A549 (cell line): ENCODE data around the gene LPCAT1. TPM values are rescaled to one million over a fixed set of nuclear protein-coding genes. Genes with fewer than 3 reads are reported as not detected.

Experiments used
- ATAC-seq, 2 experiments: fragments of 200-7000 bp in 1 of 2; fragments of >200 bp in 1 of 2; cut with Nextera tagmentation in 1 of 2; cut with Tn5 transposase in 1 of 2; 3 replicates each; pipeline versions ENCODE4 v1.8.0 to v1.9.1; 2018 to 2020; ENCODE audit warnings: mild to moderate bottlenecking in 1 of 2, moderate library complexity in 1 of 2
- CTCF ChIA-PET: fragments of 300-600 bp; sonication (Branson Sonifier 250); formaldehyde crosslinking; extraction: SDS; loops from one replicate; lab custom pipeline; 2021; ENCODE audit warnings: antibody characterized with exemption, inconsistent platforms; lab: Yijun Ruan, JAX
- POLR2A ChIA-PET: fragments of 350-600 bp; formaldehyde crosslinking; extraction: SDS; loops from one replicate; lab custom pipeline; 2021; ENCODE audit warnings: antibody characterized with exemption, inconsistent platforms; lab: Yijun Ruan, JAX
- DNase-seq, 2 experiments: peaks; one replicate each; pipeline versions ENCODE4 v3.0.0 to v3.0.0-alpha.2; 2011 to 2016; ENCODE audit warnings: low read depth in 1 of 2, low spot score in 1 of 2
- FAIRE-seq: peaks from 2 replicates; lab custom pipeline; 2011; peaks lifted over from hg19 to GRCh38; lab: Jason Lieb, UNC
- H3K27ac ChIP-seq, 2 experiments: fragments of >200 bp; sonication (Bioruptor Twin); formaldehyde crosslinking; 3 replicates each; pipeline ENCODE4 v1.5.1; 2016 to 2017
- H3K4me1 ChIP-seq: fragments of >200 bp; sonication (Bioruptor Twin); formaldehyde crosslinking; 3 replicates; pipeline ENCODE4 v1.6.1; 2016
- H3K4me2 ChIP-seq: fragments of >200 bp; sonication (Bioruptor Twin); formaldehyde crosslinking; 3 replicates; pipeline ENCODE4 v1.6.1; 2016
- H3K4me3 ChIP-seq: fragments of >200 bp; sonication (Bioruptor Twin); formaldehyde crosslinking; 3 replicates; pipeline ENCODE4 v1.5.1; 2016
- H3K9me3 ChIP-seq: fragments of >200 bp; sonication (Bioruptor Twin); formaldehyde crosslinking; 3 replicates; pipeline ENCODE4 v1.6.1; 2016
- BHLHE40 ChIP-seq: IDR thresholded peaks from 2 replicates; pipeline ENCODE4 v1.6.1; 2012; ENCODE audit warnings: low read depth, low read length, inconsistent platforms
- CEBPB ChIP-seq, 2 experiments: fragments of >200 bp in 1 of 2; sonication (Bioruptor Twin) in 1 of 2; formaldehyde crosslinking in 1 of 2; IDR thresholded peaks; 2 replicates each; pipeline ENCODE4 v1.6.1; 2012 to 2016
- CHD4 ChIP-seq: fragments of 200-600 bp; sonication (generic); IDR thresholded peaks from 2 replicates; pipeline ENCODE4 v1.6.1; 2016; ENCODE audit warnings: antibody characterized with exemption, mild to moderate bottlenecking, borderline replicate concordance
- EHF ChIP-seq: fragments of 250-450 bp; sonication (Bioruptor Pico); IDR thresholded peaks from 2 replicates; pipeline ENCODE4 v1.5.0; 2020; ENCODE audit warnings: mild to moderate bottlenecking
- JUNB ChIP-seq: fragments of >200 bp; sonication (Bioruptor Twin); formaldehyde crosslinking; IDR thresholded peaks from 2 replicates; pipeline ENCODE4 v1.6.1; 2016
- KDM1A ChIP-seq: fragments of 200-600 bp; sonication (generic); IDR thresholded peaks from 2 replicates; pipeline ENCODE4 v1.6.1; 2016; ENCODE audit warnings: low read depth, mild to moderate bottlenecking
- KDM5A ChIP-seq: fragments of 200-600 bp; sonication (generic); IDR thresholded peaks from 2 replicates; pipeline ENCODE4 v1.6.1; 2016; ENCODE audit warnings: antibody characterized with exemption, mild to moderate bottlenecking
- MAFK ChIP-seq: fragments of 450-650 bp; IDR thresholded peaks from 2 replicates; pipeline ENCODE4 v1.6.1; 2014; ENCODE audit not compliant: partially characterized antibody
- MAZ ChIP-seq: fragments of 150-350 bp; IDR thresholded peaks from 2 replicates; pipeline ENCODE4 v1.6.1; 2014; ENCODE audit warnings: antibody characterized with exemption, low read depth, low read length, borderline replicate concordance
- NPAS2 ChIP-seq: fragments of 250-450 bp; sonication (Bioruptor Pico); IDR thresholded peaks from 2 replicates; pipeline ENCODE4 v1.8.0; 2022; ENCODE audit warnings: mild to moderate bottlenecking, moderate library complexity, borderline replicate concordance
- RFX5 ChIP-seq: fragments of 450-650 bp; IDR thresholded peaks from 2 replicates; pipeline ENCODE4 v1.7.1; 2014; ENCODE audit warnings: antibody characterized with exemption, mild to moderate bottlenecking, moderate library complexity
- SMC3 ChIP-seq: fragments of >200 bp; sonication (Bioruptor Twin); formaldehyde crosslinking; IDR thresholded peaks from 3 replicates; pipeline ENCODE4 v1.6.1; 2018; ENCODE audit warnings: inconsistent platforms
- SREBF2 ChIP-seq: fragments of 450-650 bp; IDR thresholded peaks from 2 replicates; pipeline ENCODE4 v1.6.1; 2014; ENCODE audit warnings: mild to moderate bottlenecking, moderate library complexity
- TFCP2L1 ChIP-seq: fragments of 250-450 bp; sonication (Bioruptor Pico); IDR thresholded peaks from 2 replicates; pipeline ENCODE4 v1.5.0; 2021; ENCODE audit warnings: mild to moderate bottlenecking
- ZFP36 ChIP-seq: fragments of 450-650 bp; IDR thresholded peaks from 2 replicates; pipeline ENCODE4 v1.6.1; 2014; ENCODE audit warnings: borderline replicate concordance; ENCODE audit not compliant: partially characterized antibody
- ZNF302 ChIP-seq: fragments of 250-450 bp; sonication (Bioruptor Pico); IDR thresholded peaks from 2 replicates; pipeline ENCODE4 v1.9.0; 2021; ENCODE audit warnings: inconsistent platforms, mild to moderate bottlenecking, moderate library complexity
- WGBS: methylation state at CpG from one replicate; pipeline ENCODE4 v1.1.6; 2017; ENCODE audit errors: missing lambda C conversion rate; 5-methylcytosine and 5-hydroxymethylcytosine counted together
- polyA plus RNA-seq, 4 experiments: library from polyadenylated mRNA; depleted of rRNA in 3 of 4; stranded (reverse); fragments of >200 nt; fragmentation: RNase III in 1 of 4; extraction: RNeasy Plus Mini Kit Qiagen cat#74134 plus additional on column Dnase treatment in 1 of 4; gene quantifications; 2 replicates in 3 of 4; 3 replicates in 1 of 4; pipeline ENCODE4 v1.2.3, GENCODE V29; 2011 to 2017
- TF ChIP-seq, protein P1 (sequence below): IDR thresholded peaks from 2 replicates; pipeline ENCODE4 v1.6.1; 2012
- TF ChIP-seq, protein P2 (sequence below): fragments of 450-650 bp; IDR thresholded peaks from 2 replicates; pipeline ENCODE4 v1.6.1; 2014; ENCODE audit warnings: antibody characterized with exemption
- TF ChIP-seq, protein P3 (sequence below): IDR thresholded peaks from 2 replicates; pipeline ENCODE4 v1.6.1; 2012; ENCODE audit warnings: low read depth, borderline replicate concordance
- TF ChIP-seq, protein P4 (sequence below): fragments of >200 bp; sonication (Bioruptor Twin); formaldehyde crosslinking; IDR thresholded peaks from 3 replicates; pipeline ENCODE4 v1.5.1; 2016
- TF ChIP-seq, protein P5 (sequence below): fragments of 250-450 bp; sonication (Bioruptor Pico); IDR thresholded peaks from 2 replicates; pipeline ENCODE4 v1.5.0; 2021; ENCODE audit warnings: mild to moderate bottlenecking, moderate library complexity, borderline replicate concordance

LPCAT1 gene
- polyA plus RNA-seq, 2 of the 4 experiments (the other 2 are of a cell fraction): 22.9 to 74.9 TPM

DNA sequence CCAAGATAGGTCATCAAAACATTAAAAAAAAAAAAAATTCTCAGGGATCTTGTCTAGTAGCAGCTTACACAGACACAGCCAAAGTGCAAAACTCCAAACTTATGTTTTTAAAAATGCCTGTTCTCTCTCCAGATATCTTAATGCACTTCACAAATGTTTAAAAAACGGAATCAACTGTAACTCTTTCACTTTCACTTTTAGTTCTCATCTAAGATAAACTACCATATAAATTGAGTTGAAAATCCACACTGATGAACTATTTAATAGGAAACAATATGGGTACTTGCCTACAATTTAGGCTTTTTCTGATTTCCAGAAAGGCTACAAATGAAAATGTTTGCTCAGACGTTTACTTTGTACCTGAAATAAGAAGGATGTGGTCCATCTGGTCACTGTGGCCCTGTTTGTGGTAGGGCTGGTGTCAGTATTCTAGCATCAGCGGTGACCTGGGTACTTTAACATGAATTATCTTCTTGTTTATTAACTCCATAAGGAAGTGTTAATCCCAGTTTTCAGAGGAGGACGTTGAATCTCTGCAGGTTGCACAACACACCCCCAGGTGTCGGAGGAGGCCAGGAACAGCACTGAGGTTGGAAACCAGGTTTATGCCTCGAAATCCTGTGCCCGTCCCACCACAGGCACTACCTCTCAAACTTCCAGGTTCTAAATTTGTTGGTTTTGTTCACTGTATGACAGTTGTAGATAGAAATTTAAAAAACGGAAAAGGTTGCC lies 13.3 kb upstream of the LPCAT1 start:
- CTCF ChIA-PET: interaction anchor here (1.1 to 1.3 kb wide), 3 partner anchors 10 to 130 kb away, joined by 3 to 6 read pairs (median 3); no protein-coding TSS in a partner anchor
- H3K27ac ChIP-seq: peak overlapping the region; percentile 16 to 48; a peak in 5 of 6 replicates
- peaks cover 8% of the 10 kb centered on the region; the same call in 1 of the 3 replicates for H3K4me1 ChIP-seq
- ATAC-seq (no peak), FAIRE-seq (no peak)
- peak overlapping the region; percentile 9; the same call in 1 of the 3 replicates for H3K4me3 ChIP-seq
- 65% methylated on average over 8 of the region's 8 CpGs for WGBS
- POLR2A ChIA-PET: interaction anchor here (1.9 kb wide), 1 partner anchor 13 kb away, joined by 4 read pairs; the partner anchor contains the start of gene LPCAT1
- TF ChIP-seq KDM1A: no peak
- TF ChIP-seq EHF: no peak
- TF ChIP-seq KDM5A: no peak
- TF ChIP-seq MAFK: no peak
- TF ChIP-seq ZFP36: no peak
- TF ChIP-seq SREBF2: no peak
- TF ChIP-seq, protein P1, sequence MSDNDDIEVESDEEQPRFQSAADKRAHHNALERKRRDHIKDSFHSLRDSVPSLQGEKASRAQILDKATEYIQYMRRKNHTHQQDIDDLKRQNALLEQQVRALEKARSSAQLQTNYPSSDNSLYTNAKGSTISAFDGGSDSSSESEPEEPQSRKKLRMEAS: no peak
- no peak for TF ChIP-seq ZNF302 (CRISPR knock-in tag)
- no peak for TF ChIP-seq MAZ
- TF ChIP-seq CHD4: no peak
- no peak for TF ChIP-seq JUNB
- no peak for TF ChIP-seq SMC3
- TF ChIP-seq CEBPB (IDR thresholded peaks at IDR 0.05): no peak
- TF ChIP-seq RFX5: no peak
- TF ChIP-seq NPAS2: no peak
- TF ChIP-seq TFCP2L1 (CRISPR knock-in tag): no peak
- TF ChIP-seq, protein P2, sequence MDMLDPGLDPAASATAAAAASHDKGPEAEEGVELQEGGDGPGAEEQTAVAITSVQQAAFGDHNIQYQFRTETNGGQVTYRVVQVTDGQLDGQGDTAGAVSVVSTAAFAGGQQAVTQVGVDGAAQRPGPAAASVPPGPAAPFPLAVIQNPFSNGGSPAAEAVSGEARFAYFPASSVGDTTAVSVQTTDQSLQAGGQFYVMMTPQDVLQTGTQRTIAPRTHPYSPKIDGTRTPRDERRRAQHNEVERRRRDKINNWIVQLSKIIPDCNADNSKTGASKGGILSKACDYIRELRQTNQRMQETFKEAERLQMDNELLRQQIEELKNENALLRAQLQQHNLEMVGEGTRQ: no peak
- TF ChIP-seq, protein P3, sequence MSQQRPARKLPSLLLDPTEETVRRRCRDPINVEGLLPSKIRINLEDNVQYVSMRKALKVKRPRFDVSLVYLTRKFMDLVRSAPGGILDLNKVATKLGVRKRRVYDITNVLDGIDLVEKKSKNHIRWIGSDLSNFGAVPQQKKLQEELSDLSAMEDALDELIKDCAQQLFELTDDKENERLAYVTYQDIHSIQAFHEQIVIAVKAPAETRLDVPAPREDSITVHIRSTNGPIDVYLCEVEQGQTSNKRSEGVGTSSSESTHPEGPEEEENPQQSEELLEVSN: no peak
- TF ChIP-seq, protein P4, sequence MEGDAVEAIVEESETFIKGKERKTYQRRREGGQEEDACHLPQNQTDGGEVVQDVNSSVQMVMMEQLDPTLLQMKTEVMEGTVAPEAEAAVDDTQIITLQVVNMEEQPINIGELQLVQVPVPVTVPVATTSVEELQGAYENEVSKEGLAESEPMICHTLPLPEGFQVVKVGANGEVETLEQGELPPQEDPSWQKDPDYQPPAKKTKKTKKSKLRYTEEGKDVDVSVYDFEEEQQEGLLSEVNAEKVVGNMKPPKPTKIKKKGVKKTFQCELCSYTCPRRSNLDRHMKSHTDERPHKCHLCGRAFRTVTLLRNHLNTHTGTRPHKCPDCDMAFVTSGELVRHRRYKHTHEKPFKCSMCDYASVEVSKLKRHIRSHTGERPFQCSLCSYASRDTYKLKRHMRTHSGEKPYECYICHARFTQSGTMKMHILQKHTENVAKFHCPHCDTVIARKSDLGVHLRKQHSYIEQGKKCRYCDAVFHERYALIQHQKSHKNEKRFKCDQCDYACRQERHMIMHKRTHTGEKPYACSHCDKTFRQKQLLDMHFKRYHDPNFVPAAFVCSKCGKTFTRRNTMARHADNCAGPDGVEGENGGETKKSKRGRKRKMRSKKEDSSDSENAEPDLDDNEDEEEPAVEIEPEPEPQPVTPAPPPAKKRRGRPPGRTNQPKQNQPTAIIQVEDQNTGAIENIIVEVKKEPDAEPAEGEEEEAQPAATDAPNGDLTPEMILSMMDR: no peak
- TF ChIP-seq, all 56 proteins: peak for 0
- Histone ChIP-seq H3K4me2 (peak overlapping the region; percentile 67), H3K9me3 (peaks cover 5% of the 10 kb centered on the region; the same call in 2 of the 3 replicates)
- DNase-seq: no peak

DNA sequence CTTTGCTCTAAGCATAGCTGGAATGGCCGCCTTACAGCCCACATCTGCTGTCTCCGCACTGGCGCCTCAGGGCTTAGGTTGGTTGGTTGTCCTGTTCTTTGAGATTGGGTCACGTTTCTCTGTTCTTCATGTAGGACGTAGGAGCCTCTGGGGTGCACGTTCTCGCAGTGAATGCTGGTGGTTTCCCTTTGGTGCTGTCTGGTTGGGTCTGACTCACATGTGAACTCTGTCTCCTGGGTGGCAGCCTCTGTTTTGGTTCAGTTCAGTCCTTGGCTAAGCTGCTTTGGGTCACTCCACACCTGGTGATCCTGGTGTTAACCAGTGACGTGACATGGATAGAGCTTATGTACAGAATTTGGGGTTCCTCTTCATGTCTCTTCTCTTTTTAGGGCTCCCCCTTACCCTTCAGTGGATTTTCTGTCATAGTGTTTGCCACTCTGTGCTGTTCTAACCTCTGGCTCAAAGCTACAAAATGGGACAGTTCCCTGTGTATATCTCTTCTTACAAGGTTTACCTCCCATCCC lies 12.6 kb upstream of the LPCAT1 start:
- Histone ChIP-seq H3K4me3 (no peak overlapping the region), H3K4me1 (peaks cover 6% of the 10 kb centered on the region; the same call in 1 of the 3 replicates), H3K9me3 (peaks cover 5% of the 10 kb centered on the region; the same call in 2 of the 3 replicates), H3K4me2 (peak overlapping the region; percentile 67), H3K27ac (peak overlapping the region; percentile 16 to 48; a peak in 4 of 6 replicates)
- ATAC-seq (peak; percentile 76 to 79; a peak in 5 of 6 replicates), DNase-seq (no peak), FAIRE-seq (no peak)
- TF ChIP-seq BHLHE40: 0 out of 2 replicates have a peak, but pooled peaks have one; percentile 11
- TF ChIP-seq, protein P5, sequence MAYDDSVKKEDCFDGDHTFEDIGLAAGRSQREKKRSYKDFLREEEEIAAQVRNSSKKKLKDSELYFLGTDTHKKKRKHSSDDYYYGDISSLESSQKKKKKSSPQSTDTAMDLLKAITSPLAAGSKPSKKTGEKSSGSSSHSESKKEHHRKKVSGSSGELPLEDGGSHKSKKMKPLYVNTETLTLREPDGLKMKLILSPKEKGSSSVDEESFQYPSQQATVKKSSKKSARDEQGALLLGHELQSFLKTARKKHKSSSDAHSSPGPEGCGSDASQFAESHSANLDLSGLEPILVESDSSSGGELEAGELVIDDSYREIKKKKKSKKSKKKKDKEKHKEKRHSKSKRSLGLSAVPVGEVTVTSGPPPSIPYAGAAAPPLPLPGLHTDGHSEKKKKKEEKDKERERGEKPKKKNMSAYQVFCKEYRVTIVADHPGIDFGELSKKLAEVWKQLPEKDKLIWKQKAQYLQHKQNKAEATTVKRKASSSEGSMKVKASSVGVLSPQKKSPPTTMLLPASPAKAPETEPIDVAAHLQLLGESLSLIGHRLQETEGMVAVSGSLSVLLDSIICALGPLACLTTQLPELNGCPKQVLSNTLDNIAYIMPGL: no peak
- ChIA-PET POLR2A (interaction anchor here (1.9 kb wide), 1 partner anchor 12 kb away, joined by 4 read pairs; the partner anchor contains the start of gene LPCAT1), CTCF (interaction anchor here (0.8 to 1.3 kb wide), 4 partner anchors 10 to 22 kb away, joined by 3 to 6 read pairs (median 3); partner anchors contain the start of gene LPCAT1)
- 57% methylated on average over 8 of the region's 8 CpGs for WGBS
